Right lobe of liver (tissue), 6 donors: ENCODE measurements around the gene SCRN3. TPM values are rescaled to one million over a fixed set of nuclear protein-coding genes. Genes with fewer than 3 reads are reported as not detected.

ENCODE experiments used
- ATAC-seq, 4 donors: fragments of 200-7000 bp; cut with Tn5 transposase; one replicate each; pipeline ENCODE4 v1.9.1; 2020; ENCODE audit warnings: mild to moderate bottlenecking in 4 of 4, moderate library complexity in 4 of 4
- DNase-seq, 3 donors: peaks; one replicate each; pipeline ENCODE4 v3.0.0-alpha.2; 2020
- H3K27ac ChIP-seq, 3 donors: fragments of 200-600 bp; one replicate each; pipeline ENCODE4 v1.8.0; 2022
- H3K27me3 ChIP-seq, 2 donors: fragments of 200-600 bp; one replicate each; pipeline ENCODE4 v1.8.0; 2022
- H3K36me3 ChIP-seq, 4 donors: fragments of 200-600 bp; sonication (generic) in 1 of 4; one replicate each; pipeline versions ENCODE4 v1.5.1 to v1.8.0; 2017 to 2022; ENCODE audit warnings: control low read depth in 1 of 4
- H3K4me1 ChIP-seq, 4 donors: fragments of 200-600 bp; sonication (generic) in 1 of 4; one replicate each; pipeline versions ENCODE4 v1.5.1 to v1.8.0; 2017 to 2022; ENCODE audit warnings: control low read depth in 1 of 4
- H3K4me3 ChIP-seq, 3 donors: fragments of 200-600 bp; one replicate each; pipeline ENCODE4 v1.8.0; 2022
- H3K9me3 ChIP-seq, 4 donors: fragments of 200-600 bp; sonication (generic) in 1 of 4; one replicate each; pipeline versions ENCODE4 v1.5.1 to v1.8.0; 2017 to 2022; ENCODE audit warnings: control low read depth in 1 of 4
- POLR2A ChIP-seq: fragments of 450-650 bp; IDR thresholded peaks from one replicate; pipeline ENCODE4 v1.6.1; 2017; ENCODE audit warnings: antibody characterized with exemption, mild to moderate bottlenecking
- WGBS: methylation state at CpG from one replicate; pipeline ENCODE4 v1.1.6; 2018; ENCODE audit warnings: low coverage, low lambda C conversion rate; ENCODE audit not compliant: insufficient coverage; ENCODE audit errors: missing lambda C conversion rate; 5-methylcytosine and 5-hydroxymethylcytosine counted together
- intact Hi-C, 2 donors: fragments of 100-400 bp; cut with DNase I; formaldehyde crosslinking; loops; one replicate each; pipeline versions ENCODE4 v1.11.2 to v1.14.1; 2022
- total RNA-seq, 6 experiments: library from RNA; depleted of rRNA in 2 of 6; stranded (reverse); fragments of >200 nt in 2 of 6; fragmentation: NEBNext Ultra II Directional in 3 of 6; extraction: Animal tissue kit (Norgen Biotek cat#: 25700) in 3 of 6; gene quantifications; one replicate each; pipeline versions ENCODE4 v1.1.0 to v1.2.4, GENCODE V29; 2016 to 2023
- TF ChIP-seq, protein P1 (sequence below), 4 donors: fragments of 200-600 bp in 3 of 4; fragments of 450-650 bp in 1 of 4; IDR thresholded peaks; one replicate each; pipeline versions ENCODE4 v1.5.1 to v1.8.0; 2016 to 2022; ENCODE audit warnings: antibody characterized with exemption in 4 of 4, mild to moderate bottlenecking in 2 of 4
- donor health status: DM: no; HTN: yes; CAD: no.
- donor health status: DM: no; HTN: no; CAD: no.
- donor health status: DM: no; HTN: no; CAD: no.
- donor health status: DM: no; HTN: yes; CAD: no.
- donor health status: DM: no; HTN: yes; CAD: no.

SCRN3 gene
- total RNA-seq, 6 experiments from 2014 or later = 13.9 to 21.1 (median 15.7) TPM

GRCh38 chr2:174438146-174438886, 42.8 kb downstream of the SCRN3 start:
- Histone ChIP-seq H3K9me3 (no peaks in the 10 kb centered on the region), H3K4me1 (no peaks in the 10 kb centered on the region), H3K4me3 (no peak overlapping the region), H3K27ac (no peak overlapping the region), H3K27me3 (no peaks in the 10 kb centered on the region), H3K36me3 (no peaks in the 10 kb centered on the region)
- TF ChIP-seq POLR2A = no peak
- TF ChIP-seq, protein P1, sequence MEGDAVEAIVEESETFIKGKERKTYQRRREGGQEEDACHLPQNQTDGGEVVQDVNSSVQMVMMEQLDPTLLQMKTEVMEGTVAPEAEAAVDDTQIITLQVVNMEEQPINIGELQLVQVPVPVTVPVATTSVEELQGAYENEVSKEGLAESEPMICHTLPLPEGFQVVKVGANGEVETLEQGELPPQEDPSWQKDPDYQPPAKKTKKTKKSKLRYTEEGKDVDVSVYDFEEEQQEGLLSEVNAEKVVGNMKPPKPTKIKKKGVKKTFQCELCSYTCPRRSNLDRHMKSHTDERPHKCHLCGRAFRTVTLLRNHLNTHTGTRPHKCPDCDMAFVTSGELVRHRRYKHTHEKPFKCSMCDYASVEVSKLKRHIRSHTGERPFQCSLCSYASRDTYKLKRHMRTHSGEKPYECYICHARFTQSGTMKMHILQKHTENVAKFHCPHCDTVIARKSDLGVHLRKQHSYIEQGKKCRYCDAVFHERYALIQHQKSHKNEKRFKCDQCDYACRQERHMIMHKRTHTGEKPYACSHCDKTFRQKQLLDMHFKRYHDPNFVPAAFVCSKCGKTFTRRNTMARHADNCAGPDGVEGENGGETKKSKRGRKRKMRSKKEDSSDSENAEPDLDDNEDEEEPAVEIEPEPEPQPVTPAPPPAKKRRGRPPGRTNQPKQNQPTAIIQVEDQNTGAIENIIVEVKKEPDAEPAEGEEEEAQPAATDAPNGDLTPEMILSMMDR (IDR thresholded peaks at IDR 0.05) = no peak
- DNase-seq (peak in 2 of 3 donors; percentile 56 to 57), ATAC-seq (peak in 2 of 4 donors; percentile 20 to 50)
- WGBS = 91% methylated on average over 10 of the region's 13 CpGs
- intact Hi-C loops = no loop called here

DNA sequence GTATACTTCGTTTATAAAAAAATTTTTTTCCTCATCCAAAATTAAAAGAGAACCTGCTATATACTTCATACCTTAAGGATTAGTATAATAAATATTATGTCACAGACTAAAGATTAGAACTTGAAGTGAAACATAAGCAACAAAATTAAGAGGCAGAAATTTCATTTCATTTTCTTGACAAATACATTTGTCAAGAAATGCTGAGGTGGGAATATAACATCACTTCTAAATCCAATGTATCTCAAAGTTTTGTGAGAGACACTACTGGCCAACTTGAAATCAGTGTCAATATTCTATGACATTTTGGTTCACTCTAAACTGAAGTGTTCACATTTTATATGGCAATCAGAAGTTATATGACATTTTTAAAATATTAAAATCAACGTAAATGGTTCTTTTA, 43.8 kb downstream of the SCRN3 start:
- H3K9me3 ChIP-seq = no peaks in the 10 kb centered on the region
- TF ChIP-seq, protein P1 (IDR thresholded peaks at IDR 0.05) = no peak
- TF ChIP-seq POLR2A = no peak
- no peak for ATAC-seq
- no peaks in the 10 kb centered on the region for H3K27me3 ChIP-seq
- intact Hi-C loops = no loop called here
- H3K27ac ChIP-seq = no peak overlapping the region
- DNase-seq = no peak
- no peaks in the 10 kb centered on the region for H3K4me1 ChIP-seq
- 80% methylated on average over 2 of the region's 2 CpGs for WGBS
- no peak overlapping the region for H3K4me3 ChIP-seq
- no peaks in the 10 kb centered on the region for H3K36me3 ChIP-seq

- H3K4me1 ChIP-seq = no peaks in the 10 kb centered on the region
- H3K36me3 ChIP-seq = no peaks in the 10 kb centered on the region
- H3K27ac ChIP-seq = no peak overlapping the region
- no peak overlapping the region for H3K4me3 ChIP-seq
- TF ChIP-seq, protein P1 (IDR thresholded peaks at IDR 0.05) = no peak
- TF ChIP-seq POLR2A = no peak
- ATAC-seq = no peak
- no peaks in the 10 kb centered on the region for H3K9me3 ChIP-seq
- intact Hi-C loops = no loop called here
- no peaks in the 10 kb centered on the region for H3K27me3 ChIP-seq
- WGBS = 74% methylated on average over 2 of the region's 2 CpGs
- DNase-seq = no peak
Observed at GRCh38 chr2:174439950-174440349, 44.4 kb downstream of the SCRN3 start.

GRCh38 chr2:174442546-174443510, 47.3 kb downstream of the SCRN3 start:
- Histone ChIP-seq H3K27me3 (no peaks in the 10 kb centered on the region), H3K27ac (no peak overlapping the region), H3K4me1 (no peaks in the 10 kb centered on the region), H3K36me3 (no peaks in the 10 kb centered on the region), H3K9me3 (no peaks in the 10 kb centered on the region), H3K4me3 (no peak overlapping the region)
- intact Hi-C loops = no loop called here
- TF ChIP-seq POLR2A = no peak
- TF ChIP-seq, protein P1 (IDR thresholded peaks at IDR 0.05) = no peak
- 100% methylated on average over 2 of the region's 3 CpGs for WGBS
- DNase-seq (no peak), ATAC-seq (peak in 1 of 4 donors; percentile 21)
